ENCODE results near the gene LPXN. TPM values are rescaled to one million over a fixed set of nuclear protein-coding genes. Genes with fewer than 3 reads are reported as not detected.
"Not testable (repeated sequence)": the region's sequence is repeated elsewhere in the genome, so short reads cannot be mapped to it uniquely, and the experiment has no call there.

The LPXN gene
- polyA plus RNA-seq, 12 donors: 2.9 to 7.8 (median 4.4) TPM; not detected in 2

- DNase-seq: peak; percentile 95
Measured at GRCh38 chr11:58579192-58580129, 3.8 kb upstream of the LPXN start.

- peak; percentile 98 for DNase-seq
Measured at GRCh38 chr11:58578635-58579191, 3.1 kb upstream of the LPXN start, which contains the start of gene ZFP91. TSS of gene ZFP91 (plus strand) at chr11:58579063. CDS start at chr11:58579282, 219 bp downstream.

- peak; percentile 98 for DNase-seq
Measured at GRCh38 chr11:58578136-58578634, 2.5 kb upstream of the LPXN start.

GRCh38 chr11:58577555-58578135 is 2.0 kb upstream of the LPXN start:
- DNase-seq: no peak

- peak; percentile 66 for DNase-seq
Measured at GRCh38 chr11:58576887-58577471, 1.3 kb upstream of the LPXN start.

GRCh38 chr11:58574881-58575280 is 775 bp downstream of the LPXN start:
- DNase-seq: no peak

- no peak for DNase-seq
Measured at GRCh38 chr11:58573451-58574104, 2.1 kb downstream of the LPXN start.

GRCh38 chr11:58572906-58573305 is 2.8 kb downstream of the LPXN start:
- not testable (repeated sequence) for DNase-seq

- peak; percentile 23 for DNase-seq
Measured at GRCh38 chr11:58567889-58568512, 7.7 kb downstream of the LPXN start.

GRCh38 chr11:58564231-58564630 is 11.4 kb downstream of the LPXN start:
- no peak for DNase-seq

GRCh38 chr11:58562375-58562800 is 13.3 kb downstream of the LPXN start:
- no peak for DNase-seq

GRCh38 chr11:58561394-58562098 is 14.1 kb downstream of the LPXN start:
- no peak for DNase-seq

GRCh38 chr11:58560842-58561241 is 14.8 kb downstream of the LPXN start:
- no peak for DNase-seq

GRCh38 chr11:58549644-58550043 is 26.0 kb downstream of the LPXN start:
- no peak for DNase-seq

GRCh38 chr11:58546841-58547240 is 28.8 kb downstream of the LPXN start:
- DNase-seq: no peak

- DNase-seq: no peak
Measured at GRCh38 chr11:58531865-58532341, 43.8 kb downstream of the LPXN start.

GRCh38 chr11:58530236-58530635 is 45.4 kb downstream of the LPXN start:
- DNase-seq: no peak

GRCh38 chr11:58527429-58527828 is 48.2 kb downstream of the LPXN start:
- no peak for DNase-seq

GRCh38 chr11:58526721-58527120 is 48.9 kb downstream of the LPXN start:
- DNase-seq: no peak

- DNase-seq: peak; percentile 3
Measured at GRCh38 chr11:58525037-58525614, 50.5 kb downstream of the LPXN start.
